GM11168 (cell line): Measurements from ENCODE around the gene NPB.

Experiments
- in situ Hi-C: fragments of 300-500 bp; cut with MboI; formaldehyde crosslinking; loops from one replicate; pipeline ENCODE4 v1.12.0; 2022; ENCODE audit warnings: low sequenced_read_pairs; ENCODE audit not compliant: unreplicated experiment

Gene NPB

DNA sequence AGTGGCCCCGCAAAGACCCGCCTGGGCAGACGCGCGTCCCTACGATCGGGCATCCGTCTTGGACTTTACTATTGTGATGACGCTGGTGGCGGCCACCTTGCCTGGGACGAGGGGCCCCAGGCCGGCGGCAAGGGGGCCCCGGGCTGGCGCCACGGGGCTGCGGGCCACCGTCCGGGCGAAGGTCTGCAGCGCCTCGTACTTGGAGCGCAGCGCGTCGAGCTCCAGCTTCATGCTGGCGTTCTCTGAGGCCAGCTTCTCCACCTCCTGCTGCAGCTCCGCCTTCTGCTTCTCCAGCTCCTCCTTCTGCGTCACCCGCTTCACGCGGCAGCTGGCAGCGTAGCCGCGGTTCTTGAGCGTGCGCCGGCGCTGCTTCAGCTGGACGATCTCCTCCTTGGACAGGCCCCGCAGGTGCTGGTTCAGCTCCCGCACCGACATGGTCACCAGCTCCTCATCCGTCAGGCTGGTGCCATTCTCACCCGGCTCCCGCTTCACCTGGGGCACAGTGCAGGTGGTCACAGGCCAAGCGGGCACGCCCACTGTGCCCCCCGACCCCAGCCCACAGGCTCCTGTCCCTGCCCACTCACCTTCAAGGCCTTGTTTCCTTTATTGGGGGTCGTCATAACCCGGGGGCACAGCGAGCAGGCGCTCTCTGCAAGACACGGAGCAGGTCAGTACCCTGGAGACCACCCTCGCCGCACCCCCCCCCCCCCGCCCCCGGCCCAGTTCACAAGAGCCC, 20.7 kb downstream of the NPB start:
- in situ Hi-C loops, result no loop called here

GRCh38 chr17:81923302-81924260, 21.5 kb downstream of the NPB start:
- in situ Hi-C loops, result no loop called here

- in situ Hi-C loops, result no loop called here
Measured at GRCh38 chr17:81924557-81925532, 22.8 kb downstream of the NPB start.

DNA sequence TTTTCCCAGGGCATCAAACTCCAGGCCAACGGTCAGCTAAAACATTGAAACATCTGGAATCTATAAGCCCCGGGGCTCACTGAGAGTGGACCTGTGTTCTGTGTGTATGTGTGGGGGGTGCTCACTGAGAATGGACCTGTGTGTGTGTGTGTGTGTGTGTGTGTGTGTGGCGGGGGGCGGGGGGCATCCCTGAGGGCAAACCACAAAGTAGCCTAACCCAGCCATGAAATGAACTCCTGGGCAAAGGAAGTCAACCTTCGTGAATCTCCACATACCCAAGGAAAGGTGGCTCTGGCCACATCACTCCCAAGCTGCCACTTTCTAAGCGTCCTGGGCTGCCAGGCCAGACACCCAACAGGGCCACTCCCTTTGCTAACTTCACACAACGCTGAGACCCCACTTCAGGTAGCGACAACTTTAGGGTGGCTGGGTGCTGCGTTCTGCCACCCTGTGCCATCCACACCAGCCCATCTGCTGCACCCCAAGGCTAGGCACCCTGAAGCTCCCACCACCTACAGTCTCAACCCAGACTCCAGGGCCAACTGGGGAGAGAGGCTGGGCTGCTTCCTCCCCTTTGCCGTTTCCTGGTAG, 23.9 kb downstream of the NPB start:
- in situ Hi-C loops, result no loop called here

GRCh38 chr17:81926451-81927151, 24.6 kb downstream of the NPB start:
- in situ Hi-C loops, result no loop called here

DNA sequence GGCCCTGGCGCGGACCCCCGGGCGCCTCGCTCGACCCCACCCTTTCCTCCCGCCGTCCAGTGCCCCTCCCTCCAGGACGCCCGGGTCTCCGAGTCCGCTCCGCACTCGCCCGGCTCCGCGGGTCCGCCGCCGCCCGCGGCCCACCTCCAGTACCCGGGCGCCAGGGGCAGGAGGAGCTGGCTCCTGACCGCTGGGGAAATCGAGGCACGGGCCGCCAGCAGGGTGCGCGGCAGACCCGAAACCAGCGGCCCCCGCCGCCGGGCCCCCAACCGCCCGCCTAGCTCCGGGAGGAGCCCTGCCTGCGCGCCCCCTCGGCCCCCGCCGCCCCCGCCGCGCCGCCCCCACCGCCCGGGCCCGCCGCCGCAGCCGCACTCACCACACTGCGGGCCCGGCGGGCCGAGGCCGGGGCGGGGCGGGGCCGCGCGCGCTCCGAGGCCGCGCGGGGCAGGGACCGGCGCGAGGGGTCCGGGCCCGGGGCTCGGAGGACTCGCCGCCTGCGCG, 25.2 kb downstream of the NPB start:
- in situ Hi-C loops, result no loop called here

DNA sequence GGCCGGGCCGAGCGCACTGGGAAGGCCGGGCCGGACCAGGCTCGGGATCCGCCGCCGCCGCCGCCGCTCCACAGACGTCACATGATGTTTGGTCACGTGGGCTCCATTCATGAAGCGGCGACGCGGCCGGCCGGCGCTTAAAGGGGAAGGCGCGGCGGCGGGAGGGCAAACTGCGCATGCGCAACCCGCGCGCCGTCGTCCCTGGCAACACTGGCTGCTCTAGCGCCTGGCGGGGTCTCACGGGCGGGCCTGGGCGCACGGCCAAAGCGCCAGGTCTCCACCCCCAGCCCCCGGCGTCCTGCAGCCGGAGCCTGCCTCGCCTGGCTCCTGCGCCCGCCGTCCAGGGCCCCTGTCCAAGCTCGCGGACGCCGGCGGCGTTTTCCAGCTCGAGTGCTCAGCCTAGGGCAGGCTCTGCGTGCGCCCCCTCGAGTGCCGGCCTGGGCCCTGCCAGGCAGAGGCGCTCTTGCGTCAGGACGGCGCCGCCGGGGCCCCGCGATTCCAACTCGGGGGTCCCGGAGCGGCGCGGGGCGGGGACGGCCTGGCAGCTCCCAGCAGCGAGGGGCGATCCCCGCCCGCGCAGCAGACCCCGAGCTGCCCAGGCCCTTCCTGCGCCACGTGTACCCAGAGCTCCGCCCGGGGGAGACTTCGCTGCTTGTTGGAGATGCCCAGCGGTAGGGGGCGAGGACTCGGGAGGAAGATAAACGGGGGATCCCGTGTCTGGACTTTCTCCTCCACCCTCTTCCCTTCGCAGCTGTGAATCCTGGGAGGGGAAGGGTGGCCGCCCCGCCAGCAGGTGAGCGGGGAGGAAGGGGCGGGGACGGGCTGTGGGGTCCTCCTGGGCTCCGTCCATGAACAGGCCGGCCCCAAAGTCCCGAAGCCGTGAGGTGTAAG, 25.9 kb downstream of the NPB start, which contains the start of gene MAFG:
Gene MAFG, minus strand, starts transcription at position 83 of the 891 bp plus-strand sequence. CDS start 4,550 bp downstream, outside the sequence.
- in situ Hi-C loops, result no loop called here

- in situ Hi-C loops, result no loop called here
Measured at GRCh38 chr17:81928544-81929252, 26.7 kb downstream of the NPB start.

GRCh38 chr17:81929253-81930141, 27.5 kb downstream of the NPB start:
- in situ Hi-C loops, result no loop called here

DNA sequence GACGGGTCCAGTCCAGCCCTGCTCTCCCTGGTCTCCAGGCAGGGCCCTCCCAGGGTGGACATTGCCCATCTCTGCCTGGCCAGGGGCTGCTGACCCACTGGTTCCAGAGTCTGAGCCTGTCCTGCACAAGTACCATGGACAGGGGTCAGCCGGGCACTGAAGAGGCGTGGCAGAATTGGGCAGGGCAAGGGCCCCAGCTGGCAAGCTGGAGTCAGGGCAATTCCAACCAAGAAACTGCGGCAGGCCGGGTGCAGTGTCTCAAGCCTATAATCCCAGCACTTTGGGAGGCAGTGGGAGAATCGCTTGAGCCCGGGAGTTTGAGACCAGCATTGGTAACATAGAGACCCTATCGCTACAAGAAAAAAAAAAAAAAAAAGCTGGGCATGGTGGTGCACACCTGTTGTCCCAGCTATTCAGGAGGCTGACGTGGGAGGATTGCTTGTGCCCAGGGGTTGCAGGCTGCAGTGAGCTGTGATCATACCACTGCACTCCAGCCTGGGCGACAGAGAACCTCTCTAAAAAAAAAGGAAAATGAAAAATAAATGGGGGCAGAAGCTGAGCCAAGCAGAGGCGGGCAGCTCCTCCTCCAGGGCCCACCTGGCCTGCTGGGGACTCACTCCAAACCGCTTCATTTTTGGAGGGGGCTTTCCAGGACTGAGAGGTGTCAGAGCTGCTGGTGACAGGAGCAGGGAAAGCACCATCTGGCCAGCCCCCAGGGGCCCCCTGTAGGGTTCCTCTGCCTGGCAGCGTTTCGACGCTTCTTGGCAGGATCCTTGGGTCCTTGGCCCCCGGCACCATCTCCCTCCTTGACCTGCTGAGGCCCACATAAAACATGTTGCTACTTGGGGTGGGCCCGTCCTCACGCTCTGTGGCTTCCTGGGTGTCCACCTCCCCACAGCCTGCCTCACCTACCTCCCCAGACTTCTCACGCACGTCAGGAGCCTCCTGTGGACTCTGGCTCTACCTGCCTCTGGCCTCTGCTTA, 28.4 kb downstream of the NPB start:
- in situ Hi-C loops, result no loop called here

DNA sequence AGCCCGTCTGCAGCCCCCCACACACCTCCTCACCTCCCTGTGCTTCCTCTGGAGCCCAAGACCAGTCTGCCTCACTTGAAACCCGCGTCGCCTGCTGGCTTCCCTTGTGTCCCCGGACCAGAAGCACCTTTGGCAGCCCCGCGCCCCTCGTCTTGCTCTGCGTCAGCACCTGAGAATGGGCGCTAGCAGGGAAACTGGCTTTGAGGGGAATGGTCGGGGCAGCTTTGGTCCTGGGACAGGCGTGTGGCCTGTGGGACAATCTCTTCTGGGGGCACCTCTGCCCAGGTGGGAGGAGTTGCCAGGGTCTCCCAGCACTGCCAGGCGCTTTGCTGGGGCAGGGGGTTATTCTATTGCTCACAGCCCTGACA, 29.1 kb downstream of the NPB start:
- in situ Hi-C loops, result no loop called here

DNA sequence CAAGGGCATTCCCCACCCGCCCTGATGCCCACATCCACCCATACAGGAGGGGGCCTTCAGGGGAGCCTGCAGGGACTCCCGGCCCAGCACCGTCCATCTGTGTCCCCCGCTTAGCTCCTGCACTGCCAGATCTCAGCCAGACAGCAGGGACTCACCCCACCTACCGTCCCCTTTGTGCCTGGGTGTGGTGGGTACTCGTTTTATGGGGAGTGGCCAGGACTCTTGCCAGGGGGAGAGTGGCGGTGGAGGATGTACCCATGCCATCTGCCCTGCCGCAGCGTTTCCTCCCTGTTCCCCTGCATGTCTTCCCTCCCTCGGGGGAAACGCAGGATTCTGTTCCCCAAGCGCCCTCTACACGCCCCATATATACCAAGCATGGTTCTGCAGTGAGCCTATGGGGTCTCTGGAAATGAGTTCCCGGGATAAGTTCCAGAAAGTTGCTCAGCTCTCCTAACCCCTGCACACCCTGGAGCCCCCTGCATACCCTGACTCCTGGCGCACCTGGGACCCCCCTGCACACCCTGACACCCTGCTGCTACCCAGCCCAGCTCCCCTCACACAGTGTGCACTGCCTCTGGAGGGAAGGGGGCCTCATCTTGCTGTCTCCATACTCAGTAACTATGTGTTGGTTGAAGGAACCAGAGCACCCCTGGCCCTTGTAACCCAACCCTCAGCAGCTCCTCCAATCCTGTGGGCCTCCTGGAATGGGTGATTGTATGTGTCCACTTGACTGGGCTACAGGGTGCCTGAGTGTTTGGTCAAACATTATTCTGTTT, 29.7 kb downstream of the NPB start:
- in situ Hi-C loops, result no loop called here

GRCh38 chr17:81932333-81932983, 30.4 kb downstream of the NPB start:
- in situ Hi-C loops, result no loop called here

GRCh38 chr17:81933178-81933699, 31.2 kb downstream of the NPB start:
- in situ Hi-C loops, result no loop called here
